Lower leg skin (tissue), 3 donors: ENCODE measurements around the gene PRPS1L1.

Source experiments
- POLR2A ChIP-seq, 2 donors: fragments of 450-650 bp; IDR thresholded peaks; one replicate each; pipeline ENCODE4 v1.6.1; 2016 to 2017; ENCODE audit warnings: antibody characterized with exemption in 2 of 2, mild to moderate bottlenecking in 1 of 2, moderate library complexity in 1 of 2
- TF ChIP-seq, protein P1 (sequence below), 3 donors: fragments of 450-650 bp; IDR thresholded peaks; one replicate each; pipeline ENCODE4 v1.5.1; 2016; ENCODE audit warnings: antibody characterized with exemption in 3 of 3, mild to moderate bottlenecking in 3 of 3, moderate library complexity in 2 of 3

DNA sequence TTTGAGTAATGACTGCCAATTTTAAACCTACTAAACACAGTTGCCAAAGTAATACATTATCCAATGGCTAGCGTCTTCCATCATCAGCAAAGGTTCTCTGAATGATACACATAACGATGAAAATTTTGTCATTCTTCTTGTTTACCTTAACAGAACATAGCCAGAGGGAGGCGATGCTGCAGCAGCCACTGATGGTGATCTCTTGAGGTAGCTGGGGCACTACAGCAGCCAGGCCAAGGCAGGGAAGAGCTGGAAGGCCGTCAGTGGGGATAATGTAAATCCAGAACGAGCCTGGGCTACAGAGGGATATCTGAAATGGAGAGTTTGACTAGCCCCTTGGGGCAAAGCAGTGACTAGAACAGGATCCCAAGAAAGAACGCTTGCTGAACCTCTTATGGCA, 38.8 kb downstream of the PRPS1L1 start:
- TF ChIP-seq, protein P1, sequence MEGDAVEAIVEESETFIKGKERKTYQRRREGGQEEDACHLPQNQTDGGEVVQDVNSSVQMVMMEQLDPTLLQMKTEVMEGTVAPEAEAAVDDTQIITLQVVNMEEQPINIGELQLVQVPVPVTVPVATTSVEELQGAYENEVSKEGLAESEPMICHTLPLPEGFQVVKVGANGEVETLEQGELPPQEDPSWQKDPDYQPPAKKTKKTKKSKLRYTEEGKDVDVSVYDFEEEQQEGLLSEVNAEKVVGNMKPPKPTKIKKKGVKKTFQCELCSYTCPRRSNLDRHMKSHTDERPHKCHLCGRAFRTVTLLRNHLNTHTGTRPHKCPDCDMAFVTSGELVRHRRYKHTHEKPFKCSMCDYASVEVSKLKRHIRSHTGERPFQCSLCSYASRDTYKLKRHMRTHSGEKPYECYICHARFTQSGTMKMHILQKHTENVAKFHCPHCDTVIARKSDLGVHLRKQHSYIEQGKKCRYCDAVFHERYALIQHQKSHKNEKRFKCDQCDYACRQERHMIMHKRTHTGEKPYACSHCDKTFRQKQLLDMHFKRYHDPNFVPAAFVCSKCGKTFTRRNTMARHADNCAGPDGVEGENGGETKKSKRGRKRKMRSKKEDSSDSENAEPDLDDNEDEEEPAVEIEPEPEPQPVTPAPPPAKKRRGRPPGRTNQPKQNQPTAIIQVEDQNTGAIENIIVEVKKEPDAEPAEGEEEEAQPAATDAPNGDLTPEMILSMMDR (IDR thresholded peaks at IDR 0.05) = no peak
- no peak for TF ChIP-seq POLR2A (IDR thresholded peaks at IDR 0.05)
